HG02943 (cell line): Measurements from ENCODE around the gene MBP.

ENCODE experiments used
- ATAC-seq: cut with Tn5 transposase; IDR thresholded peaks from one replicate; pipeline ENCODE4 v1.9.1; 2021; ENCODE audit warnings: mild to moderate bottlenecking, low read depth, moderate library complexity; ENCODE audit not compliant: unreplicated experiment

The MBP gene

GRCh38 chr18:77013811-77014521 lies 118.6 kb downstream of the MBP start:
- ATAC-seq: no peak

- no peak for ATAC-seq
Measured at GRCh38 chr18:77012806-77013541, 119.6 kb downstream of the MBP start.

GRCh38 chr18:77012120-77012519 lies 120.5 kb downstream of the MBP start:
- ATAC-seq: no peak

- no peak for ATAC-seq
Measured at GRCh38 chr18:77009675-77010074, 122.9 kb downstream of the MBP start.

- no peak for ATAC-seq
Measured at GRCh38 chr18:77008576-77009315, 123.8 kb downstream of the MBP start.

GRCh38 chr18:77008006-77008405 lies 124.6 kb downstream of the MBP start:
- ATAC-seq: no peak

GRCh38 chr18:77007251-77007650 lies 125.3 kb downstream of the MBP start:
- ATAC-seq: no peak

GRCh38 chr18:77006305-77007175 lies 126.0 kb downstream of the MBP start:
- no peak for ATAC-seq

- no peak for ATAC-seq
Measured at GRCh38 chr18:77005651-77006195, 126.9 kb downstream of the MBP start.

- ATAC-seq: no peak
Measured at GRCh38 chr18:77004555-77005380, 127.8 kb downstream of the MBP start.

GRCh38 chr18:77003316-77003715 lies 129.3 kb downstream of the MBP start:
- ATAC-seq: no peak

GRCh38 chr18:77002496-77002895 lies 130.1 kb downstream of the MBP start:
- ATAC-seq: no peak

GRCh38 chr18:77001979-77002378 lies 130.6 kb downstream of the MBP start:
- no peak for ATAC-seq

GRCh38 chr18:77001041-77001440 lies 131.5 kb downstream of the MBP start:
- ATAC-seq: no peak

GRCh38 chr18:77000527-77000926 lies 132.1 kb downstream of the MBP start:
- ATAC-seq: no peak

- ATAC-seq: no peak
Measured at GRCh38 chr18:76999077-76999476, 133.5 kb downstream of the MBP start.

- no peak for ATAC-seq
Measured at GRCh38 chr18:76997951-76998808, 134.4 kb downstream of the MBP start.

GRCh38 chr18:76996429-76996828 lies 136.2 kb downstream of the MBP start:
- ATAC-seq: no peak
